GM21447 (cell line): Measurements from ENCODE around the gene IGF1.

Source experiments
- ATAC-seq: cut with Tn5 transposase; IDR thresholded peaks from one replicate; pipeline ENCODE4 v1.9.1; 2021; ENCODE audit not compliant: unreplicated experiment

Gene IGF1

GRCh38 chr12:102480406-102480805 lies at the start of gene IGF1:
TSS of gene IGF1 (minus strand) at chr12:102480563. CDS start at chr12:102480381, 182 bp downstream.
- ATAC-seq, result no peak

GRCh38 chr12:102528111-102528510 lies 47.7 kb upstream of the IGF1 start:
- no peak for ATAC-seq

- ATAC-seq, result no peak
Measured at GRCh38 chr12:102527171-102527720, 46.9 kb upstream of the IGF1 start.

- no peak for ATAC-seq
Measured at GRCh38 chr12:102526656-102527055, 46.3 kb upstream of the IGF1 start.

- ATAC-seq, result no peak
Measured at GRCh38 chr12:102522768-102523167, 42.4 kb upstream of the IGF1 start.

- ATAC-seq, result no peak
Measured at GRCh38 chr12:102521662-102522277, 41.4 kb upstream of the IGF1 start.

GRCh38 chr12:102518871-102519270 lies 38.5 kb upstream of the IGF1 start:
- ATAC-seq, result no peak

- no peak for ATAC-seq
Measured at GRCh38 chr12:102514696-102515095, 34.3 kb upstream of the IGF1 start.

GRCh38 chr12:102513739-102514138 lies 33.4 kb upstream of the IGF1 start:
- no peak for ATAC-seq

GRCh38 chr12:102513272-102513671 lies 32.9 kb upstream of the IGF1 start:
- ATAC-seq, result peak; percentile 87

GRCh38 chr12:102512523-102512922 lies 32.2 kb upstream of the IGF1 start:
- peak; percentile 26 for ATAC-seq

- ATAC-seq, result no peak
Measured at GRCh38 chr12:102511575-102511974, 31.2 kb upstream of the IGF1 start.

GRCh38 chr12:102510463-102510862 lies 30.1 kb upstream of the IGF1 start:
- no peak for ATAC-seq

- ATAC-seq, result no peak
Measured at GRCh38 chr12:102510031-102510430, 29.7 kb upstream of the IGF1 start.

- ATAC-seq, result no peak
Measured at GRCh38 chr12:102509123-102509626, 28.8 kb upstream of the IGF1 start.

GRCh38 chr12:102508052-102508451 lies 27.7 kb upstream of the IGF1 start:
- no peak for ATAC-seq

- no peak for ATAC-seq
Measured at GRCh38 chr12:102507301-102507700, 26.9 kb upstream of the IGF1 start.

GRCh38 chr12:102504871-102505270 lies 24.5 kb upstream of the IGF1 start:
- ATAC-seq, result no peak

GRCh38 chr12:102504280-102504679 lies 23.9 kb upstream of the IGF1 start:
- no peak for ATAC-seq

GRCh38 chr12:102503831-102504230 lies 23.5 kb upstream of the IGF1 start:
- no peak for ATAC-seq

GRCh38 chr12:102503056-102503681 lies 22.8 kb upstream of the IGF1 start:
- ATAC-seq, result peak; percentile 67

- ATAC-seq, result no peak
Measured at GRCh38 chr12:102501773-102502172, 21.4 kb upstream of the IGF1 start.
